T-cell (primary cell): Measurements from ENCODE around the gene S100PBP. TPM values are rescaled to one million over a fixed set of nuclear protein-coding genes. Genes with fewer than 3 reads are reported as not detected.
A peak's percentile ranks its signal among the peaks of the same experiment; 100 is the strongest.

ENCODE experiments used
- ATAC-seq, 4 experiments: fragments of 200-7000 bp in 3 of 4; fragments of 150-1000 bp in 1 of 4; cut with Tn5 transposase; replicated peaks in 1 of 4; 1 replicate in 3 of 4; 2 replicates in 1 of 4; pipeline ENCODE4 v1.10.0; 2021; ENCODE audit warnings: moderate library complexity in 3 of 4, mild to moderate bottlenecking in 2 of 4, moderate number of reproducible peaks in 1 of 4
- CTCF ChIA-PET, 2 donors: fragments of 300-600 bp; sonication (Branson Sonifier 250); formaldehyde crosslinking; loops; one replicate each; lab custom pipeline; 2022; ENCODE audit warnings: antibody characterized with exemption in 2 of 2; lab: Charles Lee
- POLR2A ChIA-PET, 2 donors: fragments of 300-600 bp; sonication (Branson Sonifier 250); formaldehyde crosslinking; loops; one replicate each; lab custom pipeline; 2022; ENCODE audit warnings: antibody characterized with exemption in 2 of 2; lab: Charles Lee
- DNase-seq, 35 experiments: peaks; one replicate each; pipeline versions ENCODE4 v3.0.0 to v3.0.0-alpha.2; 2013 to 2023
- H3K27ac ChIP-seq: one replicate; pipeline ENCODE4 v1.5.1; 2013; ENCODE audit warnings: low read length
- H3K27me3 ChIP-seq, 2 experiments: replicated peaks in 1 of 2; 1 replicate in 1 of 2; 2 replicates in 1 of 2; pipeline versions ENCODE4 v1.6.1 to v1.7.0; 2013; ENCODE audit warnings: low read length in 1 of 2, mixed read lengths in 1 of 2; ENCODE audit not compliant: control insufficient read depth in 2 of 2, insufficient read depth in 2 of 2; ENCODE audit errors: extremely low read depth in 1 of 2
- H3K36me3 ChIP-seq, 2 donors: 1 replicate in 1 of 2; 2 replicates in 1 of 2; pipeline versions ENCODE4 v1.6.1 to v1.7.0; 2013; ENCODE audit warnings: low read length in 1 of 2; ENCODE audit not compliant: control insufficient read depth in 2 of 2, insufficient read depth in 1 of 2; ENCODE audit errors: extremely low read depth in 1 of 2
- H3K4me1 ChIP-seq, 2 experiments: 1 replicate in 1 of 2; 2 replicates in 1 of 2; pipeline versions ENCODE4 v1.6.1 to v1.7.0; 2013; ENCODE audit warnings: low read length in 2 of 2, mixed read lengths in 1 of 2; ENCODE audit not compliant: insufficient read depth in 2 of 2, control insufficient read depth in 1 of 2; ENCODE audit errors: extremely low read depth in 1 of 2
- H3K4me3 ChIP-seq, 2 donors: 1 replicate in 1 of 2; 2 replicates in 1 of 2; pipeline versions ENCODE4 v1.5.1 to v1.7.0; 2013; ENCODE audit warnings: mild to moderate bottlenecking in 2 of 2, low read length in 1 of 2, moderate library complexity in 1 of 2; ENCODE audit not compliant: control insufficient read depth in 1 of 2; ENCODE audit errors: extremely low read depth in 1 of 2
- H3K9me3 ChIP-seq: 2 replicates; pipeline ENCODE4 v1.7.0; 2013
- H3K27ac Mint-ChIP-seq, 2 donors: one replicate each; pipeline ENCODE4 v1.8.0; 2020 to 2021; ENCODE audit warnings: mild to moderate bottlenecking in 2 of 2, mixed read lengths in 2 of 2
- H3K27me3 Mint-ChIP-seq, 2 donors: one replicate each; pipeline ENCODE4 v1.8.0; 2021 to 2022; ENCODE audit warnings: mixed read lengths in 2 of 2
- H3K36me3 Mint-ChIP-seq: one replicate; pipeline ENCODE4 v1.8.0; 2021; ENCODE audit warnings: mixed read lengths
- H3K4me1 Mint-ChIP-seq, 3 donors: one replicate each; pipeline ENCODE4 v1.8.0; 2020 to 2022; ENCODE audit warnings: mixed read lengths in 3 of 3, mild to moderate bottlenecking in 1 of 3
- H3K4me3 Mint-ChIP-seq, 3 donors: one replicate each; pipeline ENCODE4 v1.8.0; 2020 to 2022; ENCODE audit warnings: mild to moderate bottlenecking in 3 of 3, mixed read lengths in 3 of 3, moderate library complexity in 3 of 3
- H3K9me3 Mint-ChIP-seq, 3 donors: one replicate each; pipeline ENCODE4 v1.8.0; 2020 to 2022; ENCODE audit warnings: mixed read lengths in 3 of 3
- WGBS: methylation state at CpG from one replicate; pipeline ENCODE4 v1.1.5; 2013; ENCODE audit warnings: missing lambda C conversion rate; ENCODE audit not compliant: insufficient coverage; 5-methylcytosine and 5-hydroxymethylcytosine counted together
- total RNA-seq, 35 experiments: library from RNA in 6 of 35; stranded (reverse) in 6 of 35; fragments of 120-200 nt in 1 of 35; gene quantifications; one replicate each; pipeline versions ENCODE4 v1.2.1 to v1.2.4 and lab custom pipeline; 2013 to 2026

S100PBP gene
- total RNA-seq, 5 donors from 2014 or later (not counting 1 experiment from before 2014, with no cell fraction given) = 46.6 to 77.6 (median 63.6) TPM

- H3K27ac Mint-ChIP-seq = no peak overlapping the region
- DNase-seq = no peak
- no peak overlapping the region for H3K4me3 Mint-ChIP-seq
- no peaks in the 10 kb centered on the region for H3K9me3 Mint-ChIP-seq
- no peaks in the 10 kb centered on the region for H3K36me3 ChIP-seq
- no peaks in the 10 kb centered on the region for H3K36me3 Mint-ChIP-seq
- H3K4me1 Mint-ChIP-seq = peaks cover 9 to 16% (median 13%) of the 10 kb centered on the region in 3 donors
- H3K9me3 ChIP-seq = no peaks in the 10 kb centered on the region
- H3K27me3 ChIP-seq = peaks cover 3 to 78% of the 10 kb centered on the region in 2 experiments
- no peak overlapping the region for H3K27ac ChIP-seq
- ChIA-PET POLR2A (no interaction called here), CTCF (interaction anchor here (0.5 to 0.7 kb wide), 6 partner anchors 24 to 829 kb away, joined by 3 to 5 read pairs (median 4); no protein-coding TSS in a partner anchor)
- peaks cover 0 to 30% of the 10 kb centered on the region in 2 experiments for H3K4me1 ChIP-seq
- H3K4me3 ChIP-seq = no peak overlapping the region
- WGBS = 75% methylated on average over 4 of the region's 5 CpGs
- H3K27me3 Mint-ChIP-seq = peaks cover 43 to 61% of the 10 kb centered on the region in 2 donors
- ATAC-seq = no peak
These were observed 57.7 kb downstream of the S100PBP start for GRCh38 chr1:32874860-32875752.

- Mint-ChIP-seq H3K9me3 (no peaks in the 10 kb centered on the region), H3K36me3 (no peaks in the 10 kb centered on the region), H3K27me3 (peaks cover 44 to 58% of the 10 kb centered on the region in 2 donors), H3K27ac (no peak overlapping the region), H3K4me1 (peaks cover 1 to 8% (median 3%) of the 10 kb centered on the region in 3 donors), H3K4me3 (no peak overlapping the region)
- H3K27me3 ChIP-seq = peaks cover 4 to 69% of the 10 kb centered on the region in 2 experiments
- peaks cover 0 to 19% of the 10 kb centered on the region in 2 experiments for H3K4me1 ChIP-seq
- DNase-seq = peak in 32 of 35 experiments; percentile 20 to 74 (median 49)
- ATAC-seq = peak; percentile 57 to 89 (median 72)
- POLR2A ChIA-PET = no interaction called here
- CTCF ChIA-PET = interaction anchor here (0.6 to 0.7 kb wide), 3 partner anchors 21 to 210 kb away, joined by 3 to 4 read pairs (median 3); no protein-coding TSS in a partner anchor
- 29% methylated on average over 16 of the region's 16 CpGs for WGBS
- no peak overlapping the region for H3K4me3 ChIP-seq
- no peaks in the 10 kb centered on the region for H3K36me3 ChIP-seq
- no peaks in the 10 kb centered on the region for H3K9me3 ChIP-seq
- H3K27ac ChIP-seq = no peak overlapping the region
These were observed 59.1 kb downstream of the S100PBP start for GRCh38 chr1:32876341-32877210.

DNA sequence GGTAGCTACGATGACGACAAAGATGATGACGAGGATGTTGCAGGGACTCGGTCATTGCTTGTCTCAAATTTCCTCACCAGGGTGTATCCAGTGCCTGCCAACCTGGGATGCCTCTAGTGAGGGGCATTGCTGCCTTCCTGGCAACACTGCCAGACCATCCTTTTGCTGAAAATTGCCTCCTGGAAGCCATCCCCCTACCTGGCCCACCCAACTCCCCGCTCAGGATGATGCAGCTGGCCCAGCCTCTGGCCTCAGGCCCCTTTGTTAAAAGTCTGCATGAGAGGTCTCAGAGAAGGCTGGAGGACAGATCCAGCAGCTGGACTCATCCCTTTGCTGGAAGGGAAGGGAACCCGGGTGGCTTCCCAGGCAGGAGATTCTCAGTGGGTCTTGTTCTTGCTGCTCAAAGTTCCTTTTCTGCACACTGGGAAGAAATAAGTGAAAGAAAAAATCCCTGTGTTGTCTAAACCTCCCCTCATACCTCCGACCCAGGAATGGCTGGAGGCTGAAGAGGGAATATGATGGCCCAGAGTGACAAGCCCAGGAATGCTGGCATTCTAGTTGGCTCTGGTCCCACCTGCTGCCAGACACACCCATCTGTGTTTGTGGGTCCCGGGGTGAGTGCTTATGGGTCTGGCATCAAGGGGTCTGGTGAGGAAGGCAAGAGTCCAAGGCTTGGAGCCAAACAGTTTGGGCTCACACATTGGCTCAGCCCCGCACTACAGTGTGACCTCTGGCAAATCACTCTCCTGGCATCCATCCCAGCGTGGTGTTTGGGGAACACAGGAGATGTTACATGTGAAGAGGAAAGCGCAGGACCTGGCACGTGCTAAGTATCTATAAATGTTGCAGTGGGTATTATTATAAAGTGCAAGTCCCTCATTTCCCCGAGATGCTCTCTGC is 60.0 kb downstream of the S100PBP start:
- no peak overlapping the region for H3K27ac Mint-ChIP-seq
- Histone ChIP-seq H3K4me3 (no peak overlapping the region), H3K27me3 (peaks cover 3 to 69% of the 10 kb centered on the region in 2 experiments), H3K9me3 (no peaks in the 10 kb centered on the region), H3K36me3 (no peaks in the 10 kb centered on the region), H3K27ac (no peak overlapping the region), H3K4me1 (peaks cover 0 to 11% of the 10 kb centered on the region in 2 experiments)
- DNase-seq (no peak), ATAC-seq (no peak)
- 84% methylated on average over 10 of the region's 13 CpGs for WGBS
- ChIA-PET CTCF (no interaction called here), POLR2A (no interaction called here)
- peaks cover 39 to 51% of the 10 kb centered on the region in 2 donors for H3K27me3 Mint-ChIP-seq
- H3K4me3 Mint-ChIP-seq = no peak overlapping the region
- H3K36me3 Mint-ChIP-seq = no peaks in the 10 kb centered on the region
- H3K4me1 Mint-ChIP-seq = peaks cover 0 to 3% (median 1%) of the 10 kb centered on the region in 3 donors
- no peaks in the 10 kb centered on the region for H3K9me3 Mint-ChIP-seq

- no peak for ATAC-seq
- peaks cover 34 to 45% of the 10 kb centered on the region in 2 donors for H3K27me3 Mint-ChIP-seq
These were observed 60.7 kb downstream of the S100PBP start for GRCh38 chr1:32878183-32878582.

GRCh38 chr1:32878637-32879041 is 61.2 kb downstream of the S100PBP start:
- no peak overlapping the region for H3K4me3 Mint-ChIP-seq
- H3K9me3 Mint-ChIP-seq = no peaks in the 10 kb centered on the region
- peaks cover 0 to 7% of the 10 kb centered on the region in 2 experiments for H3K4me1 ChIP-seq
- H3K27me3 Mint-ChIP-seq = peaks cover 37 to 49% of the 10 kb centered on the region in 2 donors
- CTCF ChIA-PET = no interaction called here
- ATAC-seq = no peak
- no peaks in the 10 kb centered on the region for H3K36me3 ChIP-seq
- WGBS = 90% methylated on average over 3 of the region's 5 CpGs
- peaks cover 3 to 62% of the 10 kb centered on the region in 2 experiments for H3K27me3 ChIP-seq
- POLR2A ChIA-PET = interaction anchor here in 1 of 2 donors (0.7 kb wide), 2 partner anchors 28 to 199 kb away, joined by 3 to 4 read pairs; no protein-coding TSS in a partner anchor
- DNase-seq = no peak
- H3K27ac Mint-ChIP-seq = no peak overlapping the region
- H3K27ac ChIP-seq = no peak overlapping the region
- no peak overlapping the region for H3K4me3 ChIP-seq
- no peaks in the 10 kb centered on the region for H3K9me3 ChIP-seq
- no peaks in the 10 kb centered on the region for H3K36me3 Mint-ChIP-seq
- peaks cover 0 to 1% (median 0%) of the 10 kb centered on the region in 3 donors for H3K4me1 Mint-ChIP-seq

More at GRCh38 chr1:32878183-32878582, 60.7 kb downstream of the S100PBP start:
- Mint-ChIP-seq H3K4me3 (no peak overlapping the region), H3K27ac (no peak overlapping the region), H3K36me3 (no peaks in the 10 kb centered on the region), H3K9me3 (no peaks in the 10 kb centered on the region), H3K4me1 (peaks cover 0 to 1% (median 0%) of the 10 kb centered on the region in 3 donors)
- Histone ChIP-seq H3K27ac (no peak overlapping the region), H3K9me3 (no peaks in the 10 kb centered on the region), H3K36me3 (no peaks in the 10 kb centered on the region), H3K4me1 (peaks cover 0 to 7% of the 10 kb centered on the region in 2 experiments), H3K27me3 (peaks cover 3 to 63% of the 10 kb centered on the region in 2 experiments), H3K4me3 (no peak overlapping the region)
- WGBS = 95% methylated on average over 4 of the region's 6 CpGs
- DNase-seq = no peak
- CTCF ChIA-PET = no interaction called here
- POLR2A ChIA-PET = no interaction called here
